GM18870 (cell line): Measurements from ENCODE around the gene TSR3.

Experiments
- ATAC-seq: cut with Tn5 transposase; IDR thresholded peaks from one replicate; pipeline ENCODE4 v1.9.1; 2021; ENCODE audit warnings: moderate library complexity; ENCODE audit not compliant: unreplicated experiment

Gene TSR3

DNA sequence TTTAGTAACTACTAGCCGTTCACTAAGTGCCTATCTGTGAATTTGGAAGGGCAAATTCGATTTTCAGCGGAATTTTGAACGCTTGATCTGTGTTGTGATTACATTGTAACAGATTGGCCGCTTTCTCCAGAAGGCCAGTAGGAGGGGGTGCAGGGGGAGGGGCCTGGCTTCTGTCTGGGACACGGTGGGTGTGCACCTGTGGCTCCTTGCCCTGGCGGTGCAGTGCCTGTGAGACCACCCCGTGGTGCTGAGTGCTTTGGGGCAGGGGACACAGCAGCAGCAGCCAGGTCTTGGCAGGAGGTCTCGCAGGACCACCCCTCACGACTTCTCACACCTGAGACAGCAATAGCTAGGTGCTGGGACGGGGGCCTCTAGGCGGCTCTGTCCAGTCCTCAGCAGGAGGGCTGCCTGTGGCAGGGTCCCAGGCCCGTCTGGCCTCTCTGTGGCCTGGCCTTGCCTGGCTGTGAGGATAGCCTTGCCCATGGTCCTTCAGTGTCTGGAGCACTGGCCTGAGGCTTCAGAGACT is 40.4 kb downstream of the TSR3 start:
- ATAC-seq: no peak

GRCh38 chr16:1310832-1311200 is 40.9 kb downstream of the TSR3 start:
- no peak for ATAC-seq

DNA sequence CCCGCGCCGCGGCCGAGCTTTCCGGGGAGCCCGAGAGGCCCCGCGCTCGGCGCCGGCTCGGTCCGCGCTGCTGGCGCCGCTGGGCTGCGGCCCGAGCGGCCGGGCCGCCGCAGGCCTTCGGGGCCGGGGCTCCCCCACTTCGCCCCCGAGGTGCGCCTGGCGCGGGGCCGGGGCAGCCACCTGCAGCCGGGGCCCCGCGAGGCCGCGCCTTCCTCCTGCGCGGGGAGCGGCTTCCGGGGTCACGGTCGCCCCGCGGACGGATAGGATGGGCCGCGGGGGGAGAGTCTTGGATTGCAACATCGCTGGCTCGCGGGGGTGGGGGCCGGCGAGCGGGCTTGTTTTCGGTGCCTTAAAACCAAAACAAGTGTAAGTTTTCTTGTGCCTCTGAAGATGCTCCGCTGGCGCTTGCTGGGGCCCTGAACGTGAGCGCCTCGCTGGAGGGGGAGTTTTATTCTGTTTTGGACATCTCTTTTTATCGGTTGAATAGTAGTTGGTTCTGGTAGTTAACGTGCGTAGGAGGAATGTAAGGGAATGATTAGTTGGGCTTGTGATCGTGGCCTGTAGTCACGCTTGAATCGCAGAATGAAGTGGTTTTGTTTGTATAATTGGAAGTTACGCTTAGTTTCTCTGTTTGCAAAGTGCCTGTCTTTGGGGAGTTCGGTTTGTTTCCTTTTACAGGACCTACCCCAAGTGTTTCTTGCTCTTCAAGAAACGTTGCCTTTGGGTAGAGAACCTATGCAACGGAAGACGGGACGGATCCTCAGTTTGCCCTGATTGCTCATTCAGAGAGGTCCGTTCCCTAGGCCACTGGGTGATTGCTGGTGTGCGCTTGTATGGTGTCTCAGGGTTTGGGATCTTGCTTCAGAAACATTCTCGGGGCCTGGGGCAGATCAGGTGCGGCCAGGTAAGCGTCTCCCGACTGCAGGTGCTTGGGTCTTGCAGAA is 41.5 kb downstream of the TSR3 start:
- ATAC-seq: no peak

- peak; percentile 70 for ATAC-seq
These were observed 42.4 kb downstream of the TSR3 start, which contains the start of gene UBE2I for GRCh38 chr16:1308977-1309885. Gene UBE2I (plus strand): TSS chr16:1309636. CDS start chr16:1314031, 4,395 bp downstream.

DNA sequence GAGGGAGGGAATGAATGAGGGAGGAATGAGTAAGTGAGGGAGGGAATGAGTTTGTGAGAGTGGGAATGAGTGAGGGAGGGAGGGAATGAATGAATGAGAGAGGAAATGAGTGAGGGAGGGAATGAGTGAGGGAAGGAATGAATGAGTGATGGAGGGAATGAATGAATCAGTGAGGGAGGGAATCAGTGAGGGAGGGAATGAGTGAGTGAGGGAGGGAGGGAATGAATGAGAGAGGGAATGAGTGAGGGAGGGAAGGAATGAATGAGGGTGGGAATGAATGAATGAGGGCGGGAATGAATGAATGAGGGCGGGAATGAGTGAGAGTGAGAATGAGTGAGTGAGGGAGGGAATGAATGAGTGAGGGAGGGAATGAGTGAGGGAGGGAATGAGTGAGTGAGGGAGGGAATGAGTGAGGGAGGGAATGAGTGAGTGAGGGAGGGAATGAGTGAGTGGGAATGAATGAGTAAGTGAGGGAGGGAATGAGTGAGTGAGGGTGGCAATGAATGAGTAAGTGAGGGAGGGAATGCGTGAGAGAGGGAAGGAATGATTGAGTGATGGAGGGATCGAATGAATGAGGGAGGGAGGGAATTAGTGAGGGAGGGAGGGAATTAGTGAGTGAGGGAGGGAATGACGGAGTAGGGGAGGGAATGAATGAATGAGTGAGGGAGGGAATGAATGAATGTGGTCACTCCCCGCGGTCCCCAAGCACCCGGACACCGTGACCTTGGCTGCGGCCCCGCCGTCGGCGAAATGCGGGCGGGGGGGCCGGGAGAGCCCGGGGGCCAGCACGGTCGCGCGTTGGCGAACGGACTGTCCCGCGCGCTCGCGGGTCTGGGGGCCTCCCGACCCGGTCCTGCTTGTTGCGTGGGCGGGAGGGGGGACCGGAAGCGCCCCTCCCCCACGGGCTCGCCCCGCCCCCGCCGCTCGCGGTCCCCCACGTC is 43.4 kb downstream of the TSR3 start:
- ATAC-seq: no peak

- ATAC-seq: no peak
These were observed 45.3 kb downstream of the TSR3 start for GRCh38 chr16:1306334-1306733.

GRCh38 chr16:1305823-1306222 is 45.9 kb downstream of the TSR3 start:
- no peak for ATAC-seq

DNA sequence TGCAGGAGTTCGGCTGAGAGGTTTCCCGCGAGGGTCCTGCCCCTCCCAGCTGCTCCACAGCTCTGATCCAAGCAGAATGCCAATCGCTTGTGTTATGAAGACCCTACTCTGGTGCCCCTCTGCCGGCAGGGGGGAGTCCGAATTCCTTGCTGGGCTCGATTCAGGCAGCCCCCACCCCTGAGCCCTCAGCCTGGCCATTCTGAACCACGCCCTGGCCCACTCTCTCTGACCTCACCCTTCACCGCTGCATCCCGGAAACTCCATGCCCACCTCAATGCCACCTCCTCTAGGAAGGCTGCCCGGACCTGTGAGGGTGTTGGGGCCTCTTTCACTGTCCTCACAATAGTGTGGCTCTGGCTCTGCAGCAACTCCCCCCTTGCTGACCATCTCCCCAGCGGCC is 50.1 kb downstream of the TSR3 start:
- ATAC-seq: no peak

GRCh38 chr16:1300664-1301476 is 50.8 kb downstream of the TSR3 start:
- no peak for ATAC-seq

GRCh38 chr16:1299868-1300203 is 51.8 kb downstream of the TSR3 start:
- ATAC-seq: no peak
